SKM-1 (cell line): ENCODE measurements around the gene F2R.
"Not testable (repeated sequence)": the region's sequence is repeated elsewhere in the genome, so short reads cannot be mapped to it uniquely, and the experiment has no call there.

ENCODE experiments used
- DNase-seq: peaks from one replicate; lab custom pipeline; 2025; ENCODE audit not compliant: unreplicated experiment; lab: John Stamatoyannopoulos, UW

Gene F2R

DNA sequence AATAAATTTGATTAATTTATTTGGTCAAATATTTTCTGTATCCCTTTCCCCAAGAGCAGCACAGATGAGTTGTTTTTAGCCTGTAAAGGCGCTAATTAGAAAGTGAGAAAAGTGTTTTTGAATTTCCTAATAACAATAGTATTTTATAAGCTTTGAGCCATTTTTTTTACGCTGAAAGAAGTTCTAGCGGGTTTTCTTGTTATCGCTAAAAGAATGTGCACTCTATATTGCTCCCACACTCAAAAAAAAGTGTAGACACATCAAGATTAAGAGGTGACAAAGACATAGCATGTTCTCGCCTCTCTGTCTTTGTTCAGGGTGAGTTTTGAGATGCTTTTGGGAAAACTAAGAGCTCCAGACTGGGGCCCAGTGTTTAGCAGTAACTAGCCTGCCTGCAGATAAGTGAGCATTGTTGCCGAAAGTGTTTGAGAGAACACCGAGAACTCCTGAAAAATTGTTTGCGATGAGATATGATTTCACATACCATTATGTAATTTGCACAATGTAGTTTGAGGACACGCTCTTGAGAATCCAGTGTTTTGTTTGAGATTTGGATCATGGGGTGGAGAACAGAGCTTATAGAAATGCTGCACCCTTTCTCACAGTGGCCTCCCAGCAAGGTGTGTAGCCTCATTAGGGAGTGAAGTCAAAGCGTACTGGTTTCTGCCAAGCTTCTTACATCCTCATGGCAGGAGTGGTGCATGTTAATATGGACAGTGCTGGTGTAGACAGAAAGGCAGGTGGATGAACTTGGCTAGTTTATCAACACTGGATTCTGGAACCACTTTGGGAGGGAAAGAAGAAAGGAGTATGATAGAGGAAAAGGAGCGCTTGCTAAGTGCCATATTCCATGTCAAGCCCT, 1.5 kb downstream of the F2R start:
- DNase-seq, result no peak

GRCh38 chr5:76718381-76718832, 2.5 kb downstream of the F2R start:
- DNase-seq, result no peak

- DNase-seq, result no peak
These were observed 3.0 kb downstream of the F2R start for GRCh38 chr5:76718880-76719279.

DNA sequence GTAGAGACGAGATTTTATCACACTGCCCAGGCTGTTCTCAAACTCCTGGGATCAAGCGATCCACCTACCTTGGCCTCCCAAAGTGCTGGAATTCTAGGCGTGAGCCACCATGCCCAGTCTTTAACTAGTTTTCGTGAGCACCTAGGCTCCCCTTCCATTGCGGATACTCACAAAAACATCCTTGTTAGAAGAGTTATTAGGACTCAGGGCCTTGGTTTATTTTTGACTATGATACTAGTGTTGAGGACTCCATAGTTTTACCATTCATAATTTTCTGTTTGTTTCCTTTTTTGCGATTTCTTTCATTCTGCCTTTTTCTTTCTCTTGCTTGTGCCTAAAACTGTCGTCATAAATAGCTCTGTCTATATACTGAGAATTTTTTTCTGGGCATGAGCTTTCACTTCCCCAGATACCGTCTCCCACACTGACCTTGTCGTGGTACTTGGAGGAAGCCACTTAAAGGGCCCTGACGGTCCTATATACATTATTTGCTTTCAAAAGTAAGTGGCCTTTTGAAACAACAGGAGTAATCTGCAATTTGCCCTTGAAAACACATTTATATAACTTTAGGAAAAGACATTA, 5.2 kb downstream of the F2R start:
- no peak for DNase-seq

DNA sequence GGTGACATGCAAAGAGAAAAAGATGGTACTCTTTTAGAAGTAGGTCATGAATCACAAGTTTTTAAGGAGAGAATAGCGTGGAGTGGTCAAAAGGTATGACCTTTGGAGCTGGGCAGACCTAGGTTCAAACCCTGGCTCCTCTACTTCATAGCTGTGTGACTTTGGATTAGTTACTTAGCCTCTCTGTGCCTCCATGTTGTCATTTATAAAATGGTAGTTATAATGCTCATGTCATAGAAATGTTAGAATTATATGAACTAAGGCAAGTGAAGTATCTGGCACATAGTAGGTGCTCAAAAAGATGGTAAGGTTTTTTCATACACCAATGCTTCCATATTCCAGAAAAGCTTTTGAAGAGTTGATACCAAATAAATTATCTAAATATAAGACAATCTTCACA, 7.3 kb downstream of the F2R start:
- DNase-seq, result no peak

DNA sequence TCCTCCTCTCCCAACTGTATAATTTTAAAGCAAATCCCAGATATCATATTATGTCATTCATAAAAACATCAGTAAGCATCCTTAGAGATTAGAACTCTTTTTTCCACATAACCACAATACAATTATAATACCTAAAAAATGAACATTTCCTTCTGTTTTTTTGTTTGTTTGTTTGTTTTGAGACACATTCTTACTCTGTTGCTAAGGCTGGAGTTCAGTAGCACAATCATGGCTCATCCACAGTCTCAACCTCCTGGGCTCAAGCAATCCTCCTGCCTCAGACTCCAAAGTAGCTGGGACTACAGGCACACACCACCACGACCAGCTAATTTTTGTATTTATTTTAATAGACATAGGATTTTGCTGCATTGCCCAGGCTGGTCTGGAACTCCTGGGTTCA, 8.0 kb downstream of the F2R start:
- no peak for DNase-seq

DNA sequence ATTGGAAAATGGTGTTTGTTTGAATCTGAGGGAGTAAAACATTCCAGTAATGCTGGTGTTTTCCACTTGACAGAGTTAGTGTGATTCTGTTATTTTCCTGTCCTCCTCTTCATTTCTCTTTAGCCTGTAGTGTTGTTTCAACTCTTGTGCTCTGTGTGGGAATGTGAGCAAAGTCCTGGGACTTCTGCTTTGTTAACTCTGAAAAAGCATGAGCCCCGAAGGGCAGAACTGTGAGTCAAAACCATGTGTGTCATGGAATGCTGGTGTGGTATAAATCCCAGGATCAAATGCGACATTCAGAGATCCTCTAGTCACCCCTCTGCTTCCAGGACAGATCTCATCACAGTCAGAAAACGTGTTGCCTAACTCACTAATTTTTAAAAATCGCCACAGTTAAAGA, 8.9 kb downstream of the F2R start:
- no peak for DNase-seq

DNA sequence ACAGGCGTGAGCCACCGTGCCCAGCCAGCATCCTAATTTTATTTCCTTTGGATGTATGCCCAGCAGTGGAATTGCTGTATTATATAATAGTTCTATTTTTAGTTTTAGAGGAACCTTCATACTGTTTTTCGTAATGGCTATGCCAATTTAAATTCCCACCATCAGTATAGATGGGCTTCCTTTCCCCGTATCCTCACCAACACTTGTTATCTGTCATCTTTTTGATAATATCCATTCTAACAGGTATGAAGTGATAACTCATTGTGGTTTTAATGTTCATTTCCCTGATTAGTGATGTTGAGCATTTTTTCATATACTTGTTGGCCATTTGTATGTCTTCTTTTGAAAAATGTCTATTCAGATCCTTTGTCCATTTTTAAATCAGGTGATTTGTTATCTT, 13.0 kb downstream of the F2R start:
- DNase-seq, result no peak

DNA sequence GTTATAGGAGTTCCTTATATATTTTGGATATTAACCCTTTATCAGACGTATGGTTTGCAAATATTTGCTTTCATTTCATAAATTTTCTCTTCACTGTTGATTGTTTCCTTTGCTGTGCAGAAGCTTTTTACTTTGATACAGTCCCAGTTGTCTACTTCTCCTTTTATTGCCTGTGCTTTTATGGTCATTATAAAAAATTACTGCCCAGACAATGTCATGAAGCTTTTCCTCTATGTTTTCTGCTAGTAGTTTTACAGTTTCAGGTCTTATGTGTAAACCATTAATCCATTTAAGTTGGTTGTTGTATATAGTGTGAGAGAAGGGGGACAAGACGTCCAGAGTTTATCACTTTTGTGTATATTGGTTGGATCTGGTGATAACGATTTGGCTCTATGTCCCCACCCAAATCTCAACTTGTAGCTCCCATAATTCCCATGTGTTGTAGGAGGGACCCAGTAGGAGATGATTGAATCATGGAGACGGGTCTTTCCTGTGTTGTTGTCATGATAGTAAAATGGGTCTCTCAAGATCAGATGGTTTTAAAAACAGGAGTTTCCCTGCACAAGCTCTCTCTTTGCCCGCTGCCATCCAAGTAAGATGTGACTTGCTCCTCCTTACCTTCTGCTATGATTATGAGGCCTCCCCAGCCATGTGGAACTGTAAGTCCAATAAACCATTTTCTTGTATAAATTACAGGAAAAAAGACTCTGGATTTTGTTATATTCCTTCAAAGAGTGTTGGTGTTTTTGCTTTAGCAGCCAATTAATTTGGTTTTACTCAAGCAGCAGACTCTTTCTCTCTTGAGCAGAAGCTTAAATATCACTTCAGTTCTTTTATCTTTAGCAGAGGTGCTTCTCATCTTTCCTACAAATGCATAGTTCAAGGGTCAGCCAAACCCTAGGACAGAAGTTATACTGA, 13.7 kb downstream of the F2R start:
- DNase-seq, result no peak

- no peak for DNase-seq
These were observed 16.6 kb downstream of the F2R start for GRCh38 chr5:76732405-76733048.

DNA sequence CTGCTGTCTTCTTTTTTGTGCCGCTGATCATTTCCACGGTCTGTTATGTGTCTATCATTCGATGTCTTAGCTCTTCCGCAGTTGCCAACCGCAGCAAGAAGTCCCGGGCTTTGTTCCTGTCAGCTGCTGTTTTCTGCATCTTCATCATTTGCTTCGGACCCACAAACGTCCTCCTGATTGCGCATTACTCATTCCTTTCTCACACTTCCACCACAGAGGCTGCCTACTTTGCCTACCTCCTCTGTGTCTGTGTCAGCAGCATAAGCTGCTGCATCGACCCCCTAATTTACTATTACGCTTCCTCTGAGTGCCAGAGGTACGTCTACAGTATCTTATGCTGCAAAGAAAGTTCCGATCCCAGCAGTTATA, 17.1 kb downstream of the F2R start:
- DNase-seq, result no peak

DNA sequence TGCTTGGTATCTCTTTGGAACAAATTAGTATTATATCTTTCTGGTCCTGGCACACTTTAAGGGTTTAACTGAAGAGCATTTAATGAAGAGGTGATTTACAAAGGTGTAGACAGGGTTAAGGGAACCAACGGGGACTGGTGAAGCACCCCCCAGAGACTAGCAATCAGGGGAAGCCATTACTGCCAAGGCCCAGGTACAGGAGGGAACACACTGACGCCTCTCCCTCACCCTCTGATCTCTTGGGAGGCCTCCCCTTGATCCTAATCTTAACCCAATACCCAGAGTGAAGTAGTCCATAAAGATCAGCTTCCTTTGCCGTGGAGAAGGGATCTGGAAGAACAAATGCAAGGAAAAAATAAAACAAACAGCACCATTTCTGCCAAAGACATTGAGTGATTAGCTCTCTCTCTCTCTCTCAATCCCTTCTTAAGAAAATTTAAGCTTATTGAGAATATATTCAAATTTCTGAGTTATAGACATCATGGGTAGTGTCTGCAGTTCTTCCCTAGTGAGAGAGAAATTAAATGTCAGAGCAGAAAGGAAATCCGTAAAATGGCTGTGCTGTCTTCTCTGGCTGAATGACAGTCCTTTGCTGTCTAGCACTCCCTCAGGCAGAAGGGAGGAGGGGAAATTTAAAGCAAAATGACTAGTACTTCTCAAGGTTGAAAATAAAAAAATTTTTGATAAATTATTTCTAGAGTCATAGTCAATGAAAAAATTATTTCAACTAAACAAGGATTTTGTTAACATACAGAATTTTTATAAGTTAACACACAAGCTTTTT, 20.0 kb downstream of the F2R start:
- no peak for DNase-seq

- DNase-seq, result no peak
These were observed 21.0 kb downstream of the F2R start for GRCh38 chr5:76736679-76737556.

DNA sequence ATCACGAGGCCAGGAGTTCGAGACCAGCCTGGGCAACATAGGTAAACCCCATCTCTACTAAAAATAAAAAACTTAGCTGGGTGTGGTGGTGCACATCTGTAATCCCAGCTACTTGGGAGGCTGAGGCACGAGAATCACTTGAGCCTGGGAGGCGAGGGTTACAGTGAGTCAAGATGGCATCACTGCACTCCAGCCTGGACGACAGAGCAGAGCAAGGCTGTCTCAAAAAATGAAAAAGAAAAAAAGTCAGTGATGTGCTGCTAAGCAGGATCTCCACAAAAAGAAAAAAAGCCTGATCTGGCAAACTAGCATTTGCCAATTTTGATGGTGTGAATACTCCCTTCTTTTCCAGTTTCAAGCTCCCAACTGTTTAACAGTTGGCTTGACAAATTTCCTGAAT, 21.9 kb downstream of the F2R start:
- no peak for DNase-seq

DNA sequence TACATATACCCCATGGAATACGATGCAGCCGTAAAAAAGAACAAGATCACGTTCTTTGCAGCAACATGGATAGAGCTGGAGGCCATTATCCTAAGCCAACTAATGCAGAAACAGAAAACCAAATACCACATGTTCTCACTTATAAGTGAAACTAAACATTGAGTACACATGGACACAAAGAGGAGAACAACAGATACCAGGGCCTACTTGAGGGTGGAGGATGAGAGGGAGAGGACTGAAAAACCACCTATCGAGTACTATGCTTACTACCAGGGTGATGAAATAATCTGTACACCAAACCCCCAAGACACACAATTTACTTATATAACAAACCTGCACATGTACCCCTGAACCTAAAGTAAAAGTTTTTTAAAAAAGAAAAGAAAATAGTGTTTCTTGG, 25.6 kb downstream of the F2R start:
- DNase-seq, result not testable (repeated sequence)

- no peak for DNase-seq
These were observed 26.7 kb downstream of the F2R start for GRCh38 chr5:76742583-76742982.

GRCh38 chr5:76744632-76745031, 28.7 kb downstream of the F2R start:
- DNase-seq, result no peak

GRCh38 chr5:76745670-76746069, 29.7 kb downstream of the F2R start:
- no peak for DNase-seq

GRCh38 chr5:76746677-76747076, 30.8 kb downstream of the F2R start:
- no peak for DNase-seq
